ENCODE measurements around the gene BRD7. TPM values are rescaled to one million over a fixed set of nuclear protein-coding genes. Genes with fewer than 3 reads are reported as not detected.

BRD7 gene
- total and polyA plus RNA-seq, 10 of the 15 experiments (the other 5 are each of a cell fraction or from before 2014, with no cell fraction given), result 16.9 to 74.7 (median 52.0) TPM

GRCh38 chr16:50320310-50320709, 48.5 kb downstream of the BRD7 start (continued):
- TF ChIP-seq, protein P1, sequence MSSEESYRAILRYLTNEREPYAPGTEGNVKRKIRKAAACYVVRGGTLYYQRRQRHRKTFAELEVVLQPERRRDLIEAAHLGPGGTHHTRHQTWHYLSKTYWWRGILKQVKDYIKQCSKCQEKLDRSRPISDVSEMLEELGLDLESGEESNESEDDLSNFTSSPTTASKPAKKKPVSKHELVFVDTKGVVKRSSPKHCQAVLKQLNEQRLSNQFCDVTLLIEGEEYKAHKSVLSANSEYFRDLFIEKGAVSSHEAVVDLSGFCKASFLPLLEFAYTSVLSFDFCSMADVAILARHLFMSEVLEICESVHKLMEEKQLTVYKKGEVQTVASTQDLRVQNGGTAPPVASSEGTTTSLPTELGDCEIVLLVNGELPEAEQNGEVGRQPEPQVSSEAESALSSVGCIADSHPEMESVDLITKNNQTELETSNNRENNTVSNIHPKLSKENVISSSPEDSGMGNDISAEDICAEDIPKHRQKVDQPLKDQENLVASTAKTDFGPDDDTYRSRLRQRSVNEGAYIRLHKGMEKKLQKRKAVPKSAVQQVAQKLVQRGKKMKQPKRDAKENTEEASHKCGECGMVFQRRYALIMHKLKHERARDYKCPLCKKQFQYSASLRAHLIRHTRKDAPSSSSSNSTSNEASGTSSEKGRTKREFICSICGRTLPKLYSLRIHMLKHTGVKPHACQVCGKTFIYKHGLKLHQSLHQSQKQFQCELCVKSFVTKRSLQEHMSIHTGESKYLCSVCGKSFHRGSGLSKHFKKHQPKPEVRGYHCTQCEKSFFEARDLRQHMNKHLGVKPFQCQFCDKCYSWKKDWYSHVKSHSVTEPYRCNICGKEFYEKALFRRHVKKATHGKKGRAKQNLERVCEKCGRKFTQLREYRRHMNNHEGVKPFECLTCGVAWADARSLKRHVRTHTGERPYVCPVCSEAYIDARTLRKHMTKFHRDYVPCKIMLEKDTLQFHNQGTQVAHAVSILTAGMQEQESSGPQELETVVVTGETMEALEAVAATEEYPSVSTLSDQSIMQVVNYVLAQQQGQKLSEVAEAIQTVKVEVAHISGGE (CRISPR knock-in tag; IDR thresholded peaks at IDR 0.05), result no peak
- TF ChIP-seq CBX3 (IDR thresholded peaks at IDR 0.05; ENCODE audit: borderline replicate concordance, low read depth), result no peak
- no peak for TF ChIP-seq EED (IDR thresholded peaks at IDR 0.05; ENCODE audit: low read depth)
- TF ChIP-seq FOXM1 (IDR thresholded peaks at IDR 0.05; ENCODE audit: low read depth, low read length), result no peak
- TF ChIP-seq LARP7 (IDR thresholded peaks at IDR 0.05), result no peak
- no peak for TF ChIP-seq SUPT20H (IDR thresholded peaks at IDR 0.05; ENCODE audit: borderline replicate concordance, control insufficient read depth, low read depth, low read length)

DNA sequence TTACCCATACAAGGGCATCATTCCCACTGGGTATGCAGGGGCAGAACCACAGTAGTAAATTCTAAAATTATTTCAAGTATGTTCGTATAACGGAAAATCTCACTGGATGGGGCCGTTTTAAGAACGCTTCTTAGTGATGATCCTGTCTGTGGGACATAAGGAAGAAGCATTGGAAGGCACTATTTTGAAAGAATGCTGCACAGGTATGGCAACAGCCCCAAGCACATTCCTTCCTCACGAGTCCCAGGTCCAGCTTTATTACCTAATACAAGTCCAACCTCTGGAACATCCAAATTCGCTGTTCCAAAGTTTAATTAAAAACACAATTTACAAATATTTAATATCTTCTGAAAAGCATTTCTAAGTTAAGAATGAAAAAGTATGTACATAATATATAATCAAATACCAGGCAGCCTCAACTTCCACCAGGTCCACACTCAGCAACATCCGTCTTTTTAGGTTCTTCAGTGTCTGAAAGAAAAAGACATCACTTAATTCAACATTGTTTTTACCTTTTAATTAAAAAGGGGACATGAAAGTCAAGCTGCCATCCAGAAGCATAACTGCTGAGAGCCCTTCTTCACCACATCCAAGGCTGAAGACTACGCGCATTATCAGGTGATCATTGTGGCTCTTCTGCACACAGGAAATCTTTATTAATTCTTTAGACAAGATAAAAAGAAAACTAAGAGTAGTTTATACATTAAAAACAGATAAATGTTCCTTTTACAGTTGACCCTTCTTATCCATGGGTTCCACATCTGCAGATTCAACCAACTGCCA, 49.8 kb downstream of the BRD7 start:
- H3K9me3 ChIP-seq (replicated peaks; ENCODE audit: control insufficient read depth, insufficient read depth, low read length), result no peaks in the 10 kb centered on the region
- DNase-seq (ENCODE audit: low read depth, low spot score), result no peak
- H3K9ac ChIP-seq (ENCODE audit: control insufficient read depth, insufficient read depth, low read length), result no peak overlapping the region
- H2AFZ ChIP-seq (ENCODE audit: control insufficient read depth, low read depth, low read length), result no peak overlapping the region
- H3K79me2 ChIP-seq (ENCODE audit: control insufficient read depth, insufficient read depth, low read length), result no peaks in the 10 kb centered on the region
- no peaks in the 10 kb centered on the region for H3K27me3 ChIP-seq (replicated peaks in 1 of 2; ENCODE audit: control insufficient read depth in 2 of 2, insufficient read depth in 2 of 2, low read length in 1 of 2)
- no peak for FAIRE-seq
- WGBS (ENCODE audit: insufficient coverage, insufficient replicate concordance, low lambda C conversion rate, missing lambda C conversion rate), result 98% methylated on average over 9 of the region's 9 CpGs
- no peaks in the 10 kb centered on the region for H3K4me1 ChIP-seq (ENCODE audit: control insufficient read depth, insufficient read depth, low read length)
- SMC1A ChIA-PET (ENCODE audit: uncharacterized antibody, unreplicated experiment), result interaction anchor here (0.9 to 1.4 kb wide), 2 partner anchors 11 to 68 kb away, joined by 3 read pairs; no protein-coding TSS in a partner anchor
- no peak overlapping the region for H3K27ac ChIP-seq (ENCODE audit: control insufficient read depth, insufficient read depth)
- H3K36me3 ChIP-seq (ENCODE audit: control insufficient read depth in 2 of 2, insufficient read depth in 2 of 2, low read length in 1 of 2), result peaks cover 27 to 45% of the 10 kb centered on the region in 2 experiments
- H4K20me1 ChIP-seq (ENCODE audit: control insufficient read depth, insufficient read depth), result no peaks in the 10 kb centered on the region
- ATAC-seq, result no peak
- POLR2A ChIA-PET, result no interaction called here
- in situ Hi-C loops (cut with MboI) (no loop called here), intact Hi-C loops (cut with micrococcal nuclease; ENCODE audit: unreplicated experiment) (no loop called here)
- BruUV-seq (replicated peaks), result TSS peak; percentile 17
- no peak overlapping the region for H3K4me2 ChIP-seq (ENCODE audit: control insufficient read depth, insufficient read depth)
- CTCF ChIA-PET, result interaction anchor here (0.9 kb wide), 1 partner anchor 20 kb away, joined by 3 read pairs; no protein-coding TSS in a partner anchor
- H3K4me3 ChIP-seq, result no peak overlapping the region
- TF ChIP-seq ZNF384 (IDR thresholded peaks at IDR 0.05; ENCODE audit: borderline replicate concordance, low read depth, low read length) (no peak), ASH2L (IDR thresholded peaks at IDR 0.05; ENCODE audit: borderline replicate concordance, low read depth) (no peak)
- TF ChIP-seq, protein P2, sequence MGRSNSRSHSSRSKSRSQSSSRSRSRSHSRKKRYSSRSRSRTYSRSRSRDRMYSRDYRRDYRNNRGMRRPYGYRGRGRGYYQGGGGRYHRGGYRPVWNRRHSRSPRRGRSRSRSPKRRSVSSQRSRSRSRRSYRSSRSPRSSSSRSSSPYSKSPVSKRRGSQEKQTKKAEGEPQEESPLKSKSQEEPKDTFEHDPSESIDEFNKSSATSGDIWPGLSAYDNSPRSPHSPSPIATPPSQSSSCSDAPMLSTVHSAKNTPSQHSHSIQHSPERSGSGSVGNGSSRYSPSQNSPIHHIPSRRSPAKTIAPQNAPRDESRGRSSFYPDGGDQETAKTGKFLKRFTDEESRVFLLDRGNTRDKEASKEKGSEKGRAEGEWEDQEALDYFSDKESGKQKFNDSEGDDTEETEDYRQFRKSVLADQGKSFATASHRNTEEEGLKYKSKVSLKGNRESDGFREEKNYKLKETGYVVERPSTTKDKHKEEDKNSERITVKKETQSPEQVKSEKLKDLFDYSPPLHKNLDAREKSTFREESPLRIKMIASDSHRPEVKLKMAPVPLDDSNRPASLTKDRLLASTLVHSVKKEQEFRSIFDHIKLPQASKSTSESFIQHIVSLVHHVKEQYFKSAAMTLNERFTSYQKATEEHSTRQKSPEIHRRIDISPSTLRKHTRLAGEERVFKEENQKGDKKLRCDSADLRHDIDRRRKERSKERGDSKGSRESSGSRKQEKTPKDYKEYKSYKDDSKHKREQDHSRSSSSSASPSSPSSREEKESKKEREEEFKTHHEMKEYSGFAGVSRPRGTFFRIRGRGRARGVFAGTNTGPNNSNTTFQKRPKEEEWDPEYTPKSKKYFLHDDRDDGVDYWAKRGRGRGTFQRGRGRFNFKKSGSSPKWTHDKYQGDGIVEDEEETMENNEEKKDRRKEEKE (IDR thresholded peaks at IDR 0.05), result no peak
- RAD21 ChIA-PET (ENCODE audit: unreplicated experiment), result no interaction called here

All from GM12878 (cell line).